CMK (cell line): ENCODE results near the gene ATF7IP.
"Not testable (repeated sequence)": the region's sequence is repeated elsewhere in the genome, so short reads cannot be mapped to it uniquely, and the experiment has no call there.

ENCODE experiments used
- DNase-seq: peaks from one replicate; pipeline ENCODE4 v3.0.0-alpha.2; 2010; ENCODE audit warnings: low read depth

Gene ATF7IP, protein sequence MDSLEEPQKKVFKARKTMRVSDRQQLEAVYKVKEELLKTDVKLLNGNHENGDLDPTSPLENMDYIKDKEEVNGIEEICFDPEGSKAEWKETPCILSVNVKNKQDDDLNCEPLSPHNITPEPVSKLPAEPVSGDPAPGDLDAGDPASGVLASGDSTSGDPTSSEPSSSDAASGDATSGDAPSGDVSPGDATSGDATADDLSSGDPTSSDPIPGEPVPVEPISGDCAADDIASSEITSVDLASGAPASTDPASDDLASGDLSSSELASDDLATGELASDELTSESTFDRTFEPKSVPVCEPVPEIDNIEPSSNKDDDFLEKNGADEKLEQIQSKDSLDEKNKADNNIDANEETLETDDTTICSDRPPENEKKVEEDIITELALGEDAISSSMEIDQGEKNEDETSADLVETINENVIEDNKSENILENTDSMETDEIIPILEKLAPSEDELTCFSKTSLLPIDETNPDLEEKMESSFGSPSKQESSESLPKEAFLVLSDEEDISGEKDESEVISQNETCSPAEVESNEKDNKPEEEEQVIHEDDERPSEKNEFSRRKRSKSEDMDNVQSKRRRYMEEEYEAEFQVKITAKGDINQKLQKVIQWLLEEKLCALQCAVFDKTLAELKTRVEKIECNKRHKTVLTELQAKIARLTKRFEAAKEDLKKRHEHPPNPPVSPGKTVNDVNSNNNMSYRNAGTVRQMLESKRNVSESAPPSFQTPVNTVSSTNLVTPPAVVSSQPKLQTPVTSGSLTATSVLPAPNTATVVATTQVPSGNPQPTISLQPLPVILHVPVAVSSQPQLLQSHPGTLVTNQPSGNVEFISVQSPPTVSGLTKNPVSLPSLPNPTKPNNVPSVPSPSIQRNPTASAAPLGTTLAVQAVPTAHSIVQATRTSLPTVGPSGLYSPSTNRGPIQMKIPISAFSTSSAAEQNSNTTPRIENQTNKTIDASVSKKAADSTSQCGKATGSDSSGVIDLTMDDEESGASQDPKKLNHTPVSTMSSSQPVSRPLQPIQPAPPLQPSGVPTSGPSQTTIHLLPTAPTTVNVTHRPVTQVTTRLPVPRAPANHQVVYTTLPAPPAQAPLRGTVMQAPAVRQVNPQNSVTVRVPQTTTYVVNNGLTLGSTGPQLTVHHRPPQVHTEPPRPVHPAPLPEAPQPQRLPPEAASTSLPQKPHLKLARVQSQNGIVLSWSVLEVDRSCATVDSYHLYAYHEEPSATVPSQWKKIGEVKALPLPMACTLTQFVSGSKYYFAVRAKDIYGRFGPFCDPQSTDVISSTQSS

DNA sequence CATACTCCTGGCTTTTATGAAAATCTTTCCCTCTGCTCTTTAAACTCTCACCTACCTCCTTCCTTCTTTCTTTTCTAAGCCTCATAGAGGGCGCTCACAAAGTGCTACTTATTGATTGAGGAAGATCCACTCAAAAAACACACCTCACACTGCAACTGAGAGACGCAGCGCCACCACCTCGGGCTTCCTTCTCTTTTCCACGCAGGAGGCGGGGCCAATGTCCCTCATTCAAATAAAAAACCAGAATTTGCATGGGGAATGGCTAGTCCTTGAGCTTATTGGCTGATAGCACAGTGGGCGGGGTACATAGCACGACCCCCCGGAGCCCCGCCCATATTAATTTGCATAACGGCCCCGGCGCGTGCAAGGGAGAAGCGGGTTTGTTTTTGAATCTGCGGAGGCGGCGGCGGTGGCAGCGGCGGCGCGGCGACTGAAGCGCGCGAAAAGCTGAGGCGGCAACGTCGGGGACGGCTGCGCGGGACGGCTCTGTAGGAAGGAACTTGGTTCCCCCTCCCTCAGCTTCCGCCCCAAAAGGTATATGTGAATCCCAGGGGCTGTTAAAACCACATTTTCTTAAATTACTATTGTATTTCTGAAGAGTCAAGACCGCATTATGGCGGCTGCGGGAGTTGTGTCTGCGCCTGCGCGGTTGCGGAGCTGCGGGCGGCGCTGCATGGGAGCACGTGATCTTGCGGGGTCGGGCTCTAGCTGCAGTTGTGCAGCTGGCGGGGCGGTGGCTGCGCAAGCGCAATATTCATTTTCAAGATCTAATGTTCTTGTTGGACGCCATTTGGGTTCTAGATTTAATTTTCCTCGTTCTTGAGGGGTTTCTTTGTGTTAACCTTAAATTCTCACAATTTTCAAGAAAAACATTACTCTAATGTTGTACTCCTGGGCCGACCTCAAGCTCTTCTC lies at the start of gene ATF7IP:
Gene ATF7IP (plus strand): TSS at position 389 of the 915 bp plus-strand sequence. CDS start 58,234 bp downstream, outside the sequence.
- DNase-seq = peak; percentile 81

DNA sequence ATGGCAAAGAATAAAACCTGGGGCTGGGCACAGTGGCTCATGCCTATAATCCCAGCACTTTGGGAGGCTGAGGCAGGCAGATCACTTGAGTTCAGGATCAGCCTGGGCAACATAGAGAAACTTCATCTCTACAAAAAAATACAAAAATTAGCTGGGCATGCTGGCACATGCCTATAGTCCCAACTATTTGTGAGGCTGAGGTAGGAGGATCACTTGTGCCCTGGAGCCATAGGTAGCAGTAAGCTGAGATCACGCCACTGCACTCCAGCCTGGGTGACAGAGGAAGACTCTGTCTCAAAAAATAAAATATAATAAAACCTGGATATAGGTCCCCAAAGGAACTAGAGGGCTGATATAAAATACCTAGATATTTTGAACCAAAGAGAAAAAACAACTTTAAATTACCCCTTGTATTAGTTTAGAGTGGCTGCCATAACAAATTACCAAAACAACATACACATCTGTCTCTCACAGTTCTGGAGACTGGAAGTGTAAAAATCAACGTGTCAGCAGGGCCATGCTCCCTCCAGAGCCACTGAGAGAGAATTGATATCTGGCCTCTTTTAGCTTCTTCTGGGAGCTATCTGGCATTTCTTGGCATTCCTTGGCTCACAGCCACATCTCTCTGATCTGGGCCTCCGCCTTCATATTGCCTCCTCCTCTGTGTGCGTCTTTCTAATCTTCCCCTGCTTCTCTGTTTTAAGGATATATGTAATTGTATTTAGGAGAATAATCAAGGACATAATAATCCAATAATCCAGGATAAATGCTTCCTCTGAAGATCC lies 47.9 kb upstream of the ATF7IP start:
- no peak for DNase-seq

DNA sequence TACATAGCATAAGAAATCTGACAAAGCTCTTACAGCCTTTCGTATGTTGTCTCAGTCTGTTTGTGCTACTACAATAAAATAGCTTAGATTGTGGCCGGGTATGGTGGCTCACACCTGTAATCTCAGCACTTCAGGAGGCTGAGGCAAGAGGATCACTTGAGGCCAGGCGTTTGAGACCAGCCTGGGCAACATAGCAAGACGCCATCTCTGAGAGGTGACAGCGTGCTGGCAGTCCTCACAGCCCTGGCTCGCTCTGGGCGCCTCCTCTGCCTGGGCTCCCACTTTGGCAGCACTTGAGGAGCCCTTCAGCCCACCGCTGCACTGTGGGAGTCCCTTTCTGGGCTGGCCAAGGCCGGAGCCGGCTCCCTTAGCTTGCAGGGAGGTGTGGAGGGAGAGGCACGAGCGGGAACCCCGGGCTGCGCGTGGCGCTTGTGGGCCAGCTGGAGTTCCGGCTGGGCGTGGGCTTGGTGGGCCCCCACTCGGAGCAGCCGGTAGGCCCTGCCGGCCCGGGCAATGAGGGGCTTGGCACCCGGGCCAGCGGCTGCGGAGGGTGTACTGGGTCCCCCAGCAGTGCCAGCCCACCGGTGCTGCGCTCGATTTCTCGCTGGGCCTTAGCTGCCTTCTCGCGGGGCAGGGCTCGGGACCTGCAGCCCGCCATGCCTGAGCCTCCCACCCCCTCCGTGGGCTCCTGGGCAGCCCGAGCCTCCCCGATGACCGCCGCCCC lies 45.6 kb upstream of the ATF7IP start:
- not testable (repeated sequence) for DNase-seq

DNA sequence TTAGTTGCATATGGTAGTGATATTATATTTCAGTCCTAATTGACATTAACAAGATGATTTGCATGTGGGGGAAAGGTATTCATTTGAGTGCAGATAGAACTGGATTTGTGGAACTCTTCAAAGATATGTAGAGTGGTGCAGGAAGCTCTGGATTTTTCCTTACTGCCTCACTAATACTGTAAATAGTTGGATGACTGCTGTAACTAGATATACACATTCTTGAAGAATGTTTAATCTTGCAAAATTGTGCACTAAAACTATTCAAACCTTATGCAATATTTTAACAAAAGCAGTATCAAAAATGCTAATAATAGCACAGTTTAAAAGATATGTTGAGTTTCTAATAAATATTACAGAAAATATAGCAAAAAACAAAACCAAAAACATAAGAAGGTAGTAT lies 43.1 kb upstream of the ATF7IP start:
- no peak for DNase-seq

DNA sequence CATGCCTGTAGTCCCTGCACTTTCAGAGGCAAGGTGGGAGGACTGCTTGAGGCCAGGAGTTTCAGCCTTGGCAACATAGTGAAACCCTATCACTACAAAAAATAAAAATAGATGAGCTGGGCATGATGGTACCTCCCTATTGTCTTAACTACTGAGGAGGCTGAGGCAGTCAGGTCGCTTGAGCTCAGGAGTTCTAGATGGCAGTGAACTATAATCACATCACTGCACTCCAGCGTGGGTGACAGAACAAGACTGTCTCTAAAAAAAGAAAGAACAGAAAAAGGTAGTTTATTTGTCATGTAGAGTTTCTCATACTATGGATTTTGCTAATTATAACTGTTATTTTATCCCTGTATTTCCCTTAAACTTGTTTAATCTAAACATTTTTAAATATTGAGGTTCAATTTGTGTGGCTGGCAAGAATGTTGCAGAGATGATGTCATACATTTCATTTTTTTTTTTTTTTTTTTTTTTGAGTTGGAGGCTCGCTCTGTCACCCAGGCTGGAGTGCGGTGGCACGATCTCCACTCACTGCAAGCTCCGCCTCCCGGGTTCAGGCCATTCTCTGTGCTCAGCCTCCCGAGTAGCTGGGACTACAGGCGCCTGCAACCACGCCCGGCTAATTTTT lies 39.7 kb upstream of the ATF7IP start:
- no peak for DNase-seq

DNA sequence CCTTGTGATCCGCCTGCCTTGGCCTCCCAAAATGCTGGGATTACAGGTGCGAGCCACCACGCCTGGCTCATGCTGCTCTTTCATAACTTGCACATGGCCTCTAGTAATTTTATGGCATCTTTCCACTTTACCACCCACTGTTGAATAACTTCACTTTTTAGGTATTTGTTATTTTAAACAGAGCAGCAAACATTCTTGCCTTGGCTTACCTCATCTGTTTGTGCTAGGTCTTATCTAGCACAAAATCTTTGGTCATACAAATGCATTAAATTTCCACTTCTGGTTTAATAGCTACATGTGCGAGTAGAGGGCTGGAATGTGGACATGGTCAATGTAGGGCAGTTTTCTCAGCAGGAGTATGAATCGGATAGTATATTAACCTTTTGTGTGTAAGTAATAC lies 38.8 kb upstream of the ATF7IP start:
- no peak for DNase-seq

DNA sequence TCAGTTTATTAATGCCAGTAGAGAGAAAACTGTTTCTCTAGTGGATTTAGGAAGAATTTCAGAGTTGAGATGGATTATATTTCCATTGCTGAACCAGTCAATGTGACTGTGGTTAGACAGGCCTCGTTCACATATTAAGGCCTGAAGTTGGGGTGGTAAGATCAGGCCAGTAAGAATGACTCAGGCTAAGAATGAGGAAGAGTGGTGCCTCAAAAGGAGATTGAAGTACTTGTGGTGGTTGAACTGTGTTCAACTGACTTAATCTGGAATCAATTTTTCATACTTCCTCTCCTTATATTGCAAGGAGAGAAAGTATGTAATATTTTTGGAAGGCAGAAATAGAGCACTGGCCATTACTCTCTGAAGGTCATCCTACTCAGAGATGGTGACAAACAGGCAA lies 37.8 kb upstream of the ATF7IP start:
- no peak for DNase-seq

DNA sequence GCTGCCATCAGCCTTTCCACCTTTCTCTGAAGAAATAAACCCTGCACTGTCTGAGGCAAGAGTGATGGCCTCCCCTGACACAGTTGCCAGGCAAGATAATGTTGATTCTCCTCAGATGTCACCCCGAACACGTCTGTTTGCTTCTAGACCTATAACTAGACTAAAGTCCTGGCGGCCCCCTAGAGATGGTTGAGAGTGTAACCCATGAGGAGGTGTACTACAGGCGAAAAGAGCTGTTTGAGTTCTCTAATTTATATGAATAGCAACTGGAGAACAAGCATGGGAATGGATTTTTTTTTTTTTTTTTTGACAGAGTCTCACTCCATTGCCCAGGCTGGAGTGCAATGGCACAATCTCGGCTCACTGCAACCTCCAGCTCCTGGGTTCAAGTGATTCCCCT lies 33.0 kb upstream of the ATF7IP start:
- DNase-seq = no peak

DNA sequence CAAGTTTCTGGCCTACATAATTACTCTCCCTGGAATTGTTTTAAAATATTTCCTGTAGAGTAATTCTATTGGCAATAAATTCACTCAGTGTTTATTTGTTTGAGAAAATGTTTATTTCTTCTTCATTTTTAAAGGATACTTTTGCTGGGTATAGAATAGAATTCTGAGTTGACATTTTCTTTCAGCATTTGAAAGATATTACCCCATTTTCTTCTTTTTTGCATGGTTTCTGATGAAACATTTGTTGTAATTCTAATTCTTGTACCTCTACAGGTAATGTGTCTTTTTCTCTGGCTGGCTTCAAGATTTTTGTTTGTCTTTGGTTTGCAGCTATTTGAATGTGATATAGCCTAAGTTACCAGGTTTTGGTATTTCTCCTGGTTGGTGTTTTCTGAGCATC lies 25.1 kb upstream of the ATF7IP start:
- no peak for DNase-seq

DNA sequence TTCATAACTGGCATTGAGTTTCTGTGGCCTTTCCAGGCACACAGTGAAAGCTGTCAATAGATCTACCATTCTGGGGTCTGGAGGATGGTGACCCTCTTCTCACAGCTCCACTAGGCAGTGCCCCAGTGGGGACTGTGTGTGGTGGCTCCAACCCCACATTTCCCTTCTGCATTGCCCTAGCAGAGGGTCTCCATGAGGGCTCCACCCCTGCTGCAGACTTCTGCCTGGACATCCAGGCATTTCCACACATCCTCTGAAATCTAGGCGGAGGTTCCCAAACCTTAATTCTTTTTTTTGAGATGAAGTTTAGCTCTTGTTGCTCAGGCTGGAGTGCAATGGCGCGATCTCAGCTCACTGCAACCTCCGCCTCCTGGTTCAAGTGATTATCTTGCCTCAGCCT lies 14.0 kb upstream of the ATF7IP start:
- DNase-seq = not testable (repeated sequence)

DNA sequence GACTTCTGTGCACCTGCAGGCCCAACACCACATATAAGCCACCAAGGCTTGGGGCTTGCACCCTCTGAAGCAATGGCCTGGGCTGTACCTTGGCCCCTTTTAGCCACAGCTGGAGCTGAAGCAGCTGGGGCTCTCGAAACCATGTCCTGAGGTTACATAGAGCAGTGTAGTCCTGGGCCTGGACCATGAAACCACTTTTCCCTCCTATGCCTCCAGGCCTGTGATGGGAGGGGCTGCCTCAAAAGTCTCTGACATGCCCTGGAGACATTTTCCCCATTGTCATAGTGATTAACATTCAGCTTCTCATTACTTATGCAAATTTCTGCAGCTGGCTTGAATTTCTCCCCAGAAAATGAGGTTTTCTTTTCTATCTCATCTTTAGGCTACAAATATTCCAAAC lies 13.4 kb upstream of the ATF7IP start:
- not testable (repeated sequence) for DNase-seq

DNA sequence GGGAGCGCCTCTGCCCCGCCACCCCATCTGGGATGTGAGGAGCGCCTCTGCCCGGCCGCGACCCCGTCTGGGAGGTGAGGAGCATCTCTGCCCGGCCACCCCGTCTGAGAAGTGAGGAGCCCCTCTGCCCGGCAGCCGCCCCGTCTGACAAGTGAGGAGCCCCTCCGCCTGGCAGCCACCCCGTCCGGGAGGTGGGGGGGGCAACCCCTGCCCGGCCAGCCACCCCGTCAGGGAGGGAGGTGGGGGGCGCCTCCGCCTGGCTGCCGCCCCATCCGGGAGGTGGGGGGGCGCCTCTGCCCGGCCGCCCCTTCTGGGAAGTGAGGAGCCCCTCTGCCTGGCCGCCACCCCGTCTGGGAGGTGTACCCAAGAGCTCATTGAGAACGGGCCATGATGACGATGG lies 10.8 kb upstream of the ATF7IP start:
- not testable (repeated sequence) for DNase-seq

DNA sequence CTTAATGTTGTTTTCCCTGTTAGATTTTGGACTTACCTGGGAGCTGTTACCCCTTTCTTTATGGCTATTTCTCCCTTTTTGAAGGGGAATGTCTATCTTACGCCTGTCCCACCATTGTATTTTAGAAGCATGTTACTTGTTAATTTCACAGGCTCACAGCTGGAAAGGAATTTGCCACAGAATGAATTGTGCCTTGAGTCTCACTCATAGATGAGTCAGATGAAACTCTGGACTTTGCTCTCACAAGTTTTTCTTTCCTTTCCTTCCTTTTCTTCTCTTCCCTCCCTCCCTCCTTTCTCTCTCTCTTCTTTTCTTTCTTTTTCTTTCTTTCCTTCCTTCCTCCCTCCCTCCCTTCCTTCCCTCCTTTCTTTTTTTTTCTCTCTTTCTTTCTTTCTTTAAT lies 9.3 kb upstream of the ATF7IP start:
- no peak for DNase-seq

DNA sequence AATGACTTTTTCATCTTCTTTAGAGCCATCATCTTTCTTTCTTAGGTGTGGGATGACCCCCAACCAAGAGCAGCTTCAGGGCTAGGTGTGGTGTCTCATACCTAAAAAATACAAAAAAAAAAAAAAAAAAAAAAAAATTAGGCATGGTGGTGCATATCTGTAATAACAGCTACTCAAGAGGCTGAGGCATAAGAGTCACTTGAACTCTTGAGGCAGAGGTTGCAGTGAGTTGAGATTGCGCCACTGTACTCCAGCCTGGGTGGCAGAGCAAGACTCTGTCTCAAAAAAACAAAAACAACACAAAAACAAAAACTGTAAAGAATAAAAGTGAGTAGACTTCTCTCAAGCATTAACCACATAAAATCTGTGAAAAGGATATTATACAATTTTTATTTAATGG lies 8.0 kb upstream of the ATF7IP start:
- no peak for DNase-seq

DNA sequence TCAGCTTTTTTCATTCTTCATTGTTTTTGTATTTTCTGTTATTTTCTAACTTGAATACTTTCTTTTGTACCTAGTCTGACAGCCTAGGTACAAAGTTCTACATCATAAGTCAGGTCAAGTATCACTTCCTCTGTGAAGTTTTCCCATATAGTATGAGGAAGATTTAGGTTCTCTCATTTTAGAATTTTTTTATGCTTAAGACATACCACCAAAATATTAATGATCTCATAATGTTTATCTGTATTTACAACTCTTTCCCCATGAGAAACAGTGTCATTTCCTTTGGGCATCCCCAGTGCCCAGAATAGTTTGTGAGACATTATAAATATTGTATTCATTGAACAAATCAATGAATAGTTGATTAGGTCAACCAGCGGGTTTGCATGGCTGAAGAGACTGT lies 3.1 kb upstream of the ATF7IP start:
- DNase-seq = no peak

DNA sequence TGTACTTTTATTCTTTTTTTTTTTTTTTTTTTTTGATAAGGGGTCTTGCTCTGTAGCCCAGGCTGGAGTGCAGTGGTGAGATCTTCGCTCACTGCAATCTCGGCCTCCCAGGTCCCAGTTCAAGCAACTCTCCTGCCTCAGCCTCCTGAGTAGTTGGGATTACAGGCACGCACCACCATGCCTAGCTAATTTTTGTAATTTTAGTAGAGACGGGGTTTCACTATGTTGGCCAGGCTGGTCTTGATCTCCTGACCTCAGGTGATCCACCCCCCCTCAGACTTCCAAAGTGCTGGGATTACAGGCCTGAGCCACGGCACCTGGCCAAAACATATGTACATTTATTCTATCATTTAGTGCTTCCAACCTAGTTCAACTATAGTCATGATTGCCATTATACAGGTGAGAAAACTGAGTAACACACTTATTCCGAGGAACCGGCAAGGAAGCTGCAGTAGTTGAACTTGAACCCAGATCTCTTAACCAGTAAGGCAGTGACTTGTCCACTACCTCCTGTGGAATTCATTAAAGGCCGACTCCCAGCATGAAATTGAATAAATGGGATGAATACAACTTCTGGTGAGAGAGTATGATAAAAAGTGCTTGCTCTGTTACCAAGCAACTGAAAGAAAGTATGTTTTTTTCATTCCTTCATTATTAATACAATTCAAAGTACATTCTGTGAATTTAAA lies 755 bp upstream of the ATF7IP start:
- DNase-seq = no peak

DNA sequence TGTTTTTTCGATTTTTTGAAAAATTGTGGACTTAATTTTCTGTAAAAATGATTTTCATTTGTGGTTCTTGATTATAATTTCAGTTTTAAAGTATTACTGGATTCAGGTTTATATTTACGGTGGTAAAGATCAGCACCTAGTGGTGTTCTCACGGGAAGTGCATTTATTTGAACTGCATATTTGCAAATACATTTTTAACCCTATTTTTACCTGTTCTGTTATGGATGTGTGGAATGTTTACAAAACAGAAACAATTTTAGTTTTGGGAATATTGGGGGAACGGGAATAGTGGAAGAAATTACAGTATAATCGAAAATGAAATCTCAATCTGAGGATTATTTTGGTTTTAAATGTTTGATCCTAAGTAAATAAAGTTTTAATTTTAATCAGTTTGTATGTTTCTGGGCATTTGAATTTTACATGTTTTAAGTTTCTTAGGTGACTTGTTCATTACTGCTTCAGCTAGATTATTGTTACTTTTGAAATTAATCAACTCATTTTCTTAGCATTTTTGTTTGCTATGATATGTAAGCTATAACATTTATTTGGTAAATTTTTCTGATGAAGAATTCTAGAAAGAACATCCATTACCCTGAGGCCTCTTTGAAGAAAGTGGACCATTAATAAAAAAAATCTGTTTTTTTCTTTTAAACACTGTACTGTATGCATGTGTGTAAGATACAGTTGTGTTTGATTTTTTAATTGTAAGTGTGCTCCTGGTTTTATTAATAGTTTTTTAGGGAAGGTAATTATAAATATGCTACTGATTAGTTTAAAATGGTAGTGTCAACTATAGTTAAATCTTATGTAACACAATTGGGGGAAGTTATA lies 942 bp downstream of the ATF7IP start:
- no peak for DNase-seq
